ENCODE results near the gene STIP1. TPM values are rescaled to one million over a fixed set of nuclear protein-coding genes. Genes with fewer than 3 reads are reported as not detected.

STIP1 gene
- total and polyA plus RNA-seq, 9 of the 15 experiments (the other 6 are each of a cell fraction or from before 2014, with no cell fraction given) = 58.1 to 465 (median 346) TPM

DNA sequence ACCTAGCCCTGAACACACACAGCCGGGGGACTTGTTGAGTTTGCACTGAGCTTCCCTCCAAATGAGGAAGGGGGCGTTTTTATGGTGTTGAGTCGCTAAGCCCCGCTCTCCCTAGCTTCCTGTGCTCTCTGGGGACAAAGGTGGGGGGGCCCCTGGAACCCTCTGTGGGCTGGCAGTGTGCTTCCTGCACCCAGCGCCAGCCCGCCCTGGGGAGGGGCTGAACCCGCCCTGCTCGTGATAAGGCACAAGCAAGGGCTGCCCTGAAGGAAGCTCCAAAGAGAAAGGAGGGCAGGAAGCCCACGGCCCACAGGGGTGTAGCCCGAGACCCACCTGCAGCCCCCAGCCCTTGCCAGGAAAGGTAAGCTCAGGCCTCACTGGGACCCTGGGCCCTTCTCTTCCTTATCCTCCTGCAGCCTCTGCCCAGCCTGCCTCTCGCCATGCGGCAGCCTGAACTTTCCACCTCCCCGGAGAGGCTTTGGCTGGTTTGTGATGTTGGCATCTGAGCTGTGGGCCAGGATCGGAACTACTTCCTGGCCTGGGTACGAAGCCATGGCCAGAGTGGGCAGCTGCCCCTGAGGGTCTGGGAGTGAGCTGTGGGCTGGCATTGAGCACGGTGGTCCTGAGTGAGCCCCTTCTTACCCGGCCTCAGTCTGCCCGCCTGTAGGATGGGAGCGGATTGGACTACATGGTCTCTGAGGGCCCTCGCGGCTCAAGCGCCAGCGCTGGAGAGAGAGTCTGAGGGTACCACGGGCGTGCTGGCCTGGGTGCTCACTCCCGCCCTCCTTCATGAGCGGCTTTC is 20.7 kb downstream of the STIP1 start, which contains the start of gene FERMT3 (continued):
- TF ChIP-seq, protein P1, sequence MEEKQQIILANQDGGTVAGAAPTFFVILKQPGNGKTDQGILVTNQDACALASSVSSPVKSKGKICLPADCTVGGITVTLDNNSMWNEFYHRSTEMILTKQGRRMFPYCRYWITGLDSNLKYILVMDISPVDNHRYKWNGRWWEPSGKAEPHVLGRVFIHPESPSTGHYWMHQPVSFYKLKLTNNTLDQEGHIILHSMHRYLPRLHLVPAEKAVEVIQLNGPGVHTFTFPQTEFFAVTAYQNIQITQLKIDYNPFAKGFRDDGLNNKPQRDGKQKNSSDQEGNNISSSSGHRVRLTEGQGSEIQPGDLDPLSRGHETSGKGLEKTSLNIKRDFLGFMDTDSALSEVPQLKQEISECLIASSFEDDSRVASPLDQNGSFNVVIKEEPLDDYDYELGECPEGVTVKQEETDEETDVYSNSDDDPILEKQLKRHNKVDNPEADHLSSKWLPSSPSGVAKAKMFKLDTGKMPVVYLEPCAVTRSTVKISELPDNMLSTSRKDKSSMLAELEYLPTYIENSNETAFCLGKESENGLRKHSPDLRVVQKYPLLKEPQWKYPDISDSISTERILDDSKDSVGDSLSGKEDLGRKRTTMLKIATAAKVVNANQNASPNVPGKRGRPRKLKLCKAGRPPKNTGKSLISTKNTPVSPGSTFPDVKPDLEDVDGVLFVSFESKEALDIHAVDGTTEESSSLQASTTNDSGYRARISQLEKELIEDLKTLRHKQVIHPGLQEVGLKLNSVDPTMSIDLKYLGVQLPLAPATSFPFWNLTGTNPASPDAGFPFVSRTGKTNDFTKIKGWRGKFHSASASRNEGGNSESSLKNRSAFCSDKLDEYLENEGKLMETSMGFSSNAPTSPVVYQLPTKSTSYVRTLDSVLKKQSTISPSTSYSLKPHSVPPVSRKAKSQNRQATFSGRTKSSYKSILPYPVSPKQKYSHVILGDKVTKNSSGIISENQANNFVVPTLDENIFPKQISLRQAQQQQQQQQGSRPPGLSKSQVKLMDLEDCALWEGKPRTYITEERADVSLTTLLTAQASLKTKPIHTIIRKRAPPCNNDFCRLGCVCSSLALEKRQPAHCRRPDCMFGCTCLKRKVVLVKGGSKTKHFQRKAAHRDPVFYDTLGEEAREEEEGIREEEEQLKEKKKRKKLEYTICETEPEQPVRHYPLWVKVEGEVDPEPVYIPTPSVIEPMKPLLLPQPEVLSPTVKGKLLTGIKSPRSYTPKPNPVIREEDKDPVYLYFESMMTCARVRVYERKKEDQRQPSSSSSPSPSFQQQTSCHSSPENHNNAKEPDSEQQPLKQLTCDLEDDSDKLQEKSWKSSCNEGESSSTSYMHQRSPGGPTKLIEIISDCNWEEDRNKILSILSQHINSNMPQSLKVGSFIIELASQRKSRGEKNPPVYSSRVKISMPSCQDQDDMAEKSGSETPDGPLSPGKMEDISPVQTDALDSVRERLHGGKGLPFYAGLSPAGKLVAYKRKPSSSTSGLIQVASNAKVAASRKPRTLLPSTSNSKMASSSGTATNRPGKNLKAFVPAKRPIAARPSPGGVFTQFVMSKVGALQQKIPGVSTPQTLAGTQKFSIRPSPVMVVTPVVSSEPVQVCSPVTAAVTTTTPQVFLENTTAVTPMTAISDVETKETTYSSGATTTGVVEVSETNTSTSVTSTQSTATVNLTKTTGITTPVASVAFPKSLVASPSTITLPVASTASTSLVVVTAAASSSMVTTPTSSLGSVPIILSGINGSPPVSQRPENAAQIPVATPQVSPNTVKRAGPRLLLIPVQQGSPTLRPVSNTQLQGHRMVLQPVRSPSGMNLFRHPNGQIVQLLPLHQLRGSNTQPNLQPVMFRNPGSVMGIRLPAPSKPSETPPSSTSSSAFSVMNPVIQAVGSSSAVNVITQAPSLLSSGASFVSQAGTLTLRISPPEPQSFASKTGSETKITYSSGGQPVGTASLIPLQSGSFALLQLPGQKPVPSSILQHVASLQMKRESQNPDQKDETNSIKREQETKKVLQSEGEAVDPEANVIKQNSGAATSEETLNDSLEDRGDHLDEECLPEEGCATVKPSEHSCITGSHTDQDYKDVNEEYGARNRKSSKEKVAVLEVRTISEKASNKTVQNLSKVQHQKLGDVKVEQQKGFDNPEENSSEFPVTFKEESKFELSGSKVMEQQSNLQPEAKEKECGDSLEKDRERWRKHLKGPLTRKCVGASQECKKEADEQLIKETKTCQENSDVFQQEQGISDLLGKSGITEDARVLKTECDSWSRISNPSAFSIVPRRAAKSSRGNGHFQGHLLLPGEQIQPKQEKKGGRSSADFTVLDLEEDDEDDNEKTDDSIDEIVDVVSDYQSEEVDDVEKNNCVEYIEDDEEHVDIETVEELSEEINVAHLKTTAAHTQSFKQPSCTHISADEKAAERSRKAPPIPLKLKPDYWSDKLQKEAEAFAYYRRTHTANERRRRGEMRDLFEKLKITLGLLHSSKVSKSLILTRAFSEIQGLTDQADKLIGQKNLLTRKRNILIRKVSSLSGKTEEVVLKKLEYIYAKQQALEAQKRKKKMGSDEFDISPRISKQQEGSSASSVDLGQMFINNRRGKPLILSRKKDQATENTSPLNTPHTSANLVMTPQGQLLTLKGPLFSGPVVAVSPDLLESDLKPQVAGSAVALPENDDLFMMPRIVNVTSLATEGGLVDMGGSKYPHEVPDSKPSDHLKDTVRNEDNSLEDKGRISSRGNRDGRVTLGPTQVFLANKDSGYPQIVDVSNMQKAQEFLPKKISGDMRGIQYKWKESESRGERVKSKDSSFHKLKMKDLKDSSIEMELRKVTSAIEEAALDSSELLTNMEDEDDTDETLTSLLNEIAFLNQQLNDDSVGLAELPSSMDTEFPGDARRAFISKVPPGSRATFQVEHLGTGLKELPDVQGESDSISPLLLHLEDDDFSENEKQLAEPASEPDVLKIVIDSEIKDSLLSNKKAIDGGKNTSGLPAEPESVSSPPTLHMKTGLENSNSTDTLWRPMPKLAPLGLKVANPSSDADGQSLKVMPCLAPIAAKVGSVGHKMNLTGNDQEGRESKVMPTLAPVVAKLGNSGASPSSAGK (IDR thresholded peaks at IDR 0.05) = 0 out of 2 replicates have a peak, but pooled peaks have one; percentile 17
- TF ChIP-seq SMARCA4 (IDR thresholded peaks at IDR 0.05) (0 out of 2 replicates have a peak, but pooled peaks have one; percentile 11), U2AF2 (optimal IDR thresholded peaks at IDR 0.05; ENCODE audit: low read depth, low read length) (no peak), PTBP1 (IDR thresholded peaks at IDR 0.05; ENCODE audit: low read depth, low read length) (peak; percentile 69; the same call in 1 of the 2 replicates), POLR2H (tag; IDR thresholded peaks at IDR 0.05; ENCODE audit: low read depth) (no peak; the same call in none of the 2 replicates), HNRNPUL1 (IDR thresholded peaks at IDR 0.05; ENCODE audit: low read length) (no peak), ZKSCAN3 (CRISPR knock-in tag; IDR thresholded peaks at IDR 0.05) (0 out of 2 replicates have a peak, but pooled peaks have one; percentile 22), RBFOX2 (IDR thresholded peaks at IDR 0.05; ENCODE audit: low read depth, low read length) (peak; percentile 93), NCOR1 (IDR thresholded peaks at IDR 0.05) (0 out of 2 replicates have a peak, but pooled peaks have one; percentile 24), MCM3 (IDR thresholded peaks at IDR 0.05) (no peak), TEAD4 (IDR thresholded peaks at IDR 0.05; ENCODE audit: low read length) (no peak), TEAD4 (CRISPR knock-in tag; IDR thresholded peaks at IDR 0.05; ENCODE audit: borderline replicate concordance) (0 out of 2 replicates have a peak, but pooled peaks have one; percentile 53)
- TF ChIP-seq, protein P2, sequence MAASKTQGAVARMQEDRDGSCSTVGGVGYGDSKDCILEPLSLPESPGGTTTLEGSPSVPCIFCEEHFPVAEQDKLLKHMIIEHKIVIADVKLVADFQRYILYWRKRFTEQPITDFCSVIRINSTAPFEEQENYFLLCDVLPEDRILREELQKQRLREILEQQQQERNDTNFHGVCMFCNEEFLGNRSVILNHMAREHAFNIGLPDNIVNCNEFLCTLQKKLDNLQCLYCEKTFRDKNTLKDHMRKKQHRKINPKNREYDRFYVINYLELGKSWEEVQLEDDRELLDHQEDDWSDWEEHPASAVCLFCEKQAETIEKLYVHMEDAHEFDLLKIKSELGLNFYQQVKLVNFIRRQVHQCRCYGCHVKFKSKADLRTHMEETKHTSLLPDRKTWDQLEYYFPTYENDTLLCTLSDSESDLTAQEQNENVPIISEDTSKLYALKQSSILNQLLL (CRISPR knock-in tag; IDR thresholded peaks at IDR 0.05; ENCODE audit: borderline replicate concordance) = no peak
- TF ChIP-seq, protein P3, sequence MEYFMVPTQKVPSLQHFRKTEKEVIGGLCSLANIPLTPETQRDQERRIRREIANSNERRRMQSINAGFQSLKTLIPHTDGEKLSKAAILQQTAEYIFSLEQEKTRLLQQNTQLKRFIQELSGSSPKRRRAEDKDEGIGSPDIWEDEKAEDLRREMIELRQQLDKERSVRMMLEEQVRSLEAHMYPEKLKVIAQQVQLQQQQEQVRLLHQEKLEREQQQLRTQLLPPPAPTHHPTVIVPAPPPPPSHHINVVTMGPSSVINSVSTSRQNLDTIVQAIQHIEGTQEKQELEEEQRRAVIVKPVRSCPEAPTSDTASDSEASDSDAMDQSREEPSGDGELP (CRISPR knock-in tag; IDR thresholded peaks at IDR 0.05; ENCODE audit: borderline replicate concordance) = peak; percentile 24; the same call in 1 of the 2 replicates
